HEK293 (cell line): ENCODE results near the gene LSS.

ENCODE experiments used
- SETDB1 ChIP-seq: IDR thresholded peaks from one replicate; pipeline ENCODE4 v1.6.1; 2017; ENCODE audit warnings: mild to moderate bottlenecking, low read length, moderate library complexity, mixed read lengths; ENCODE audit not compliant: insufficient read length
- ZNF10 ChIP-seq: fragments of 450-650 bp; formaldehyde crosslinking; IDR thresholded peaks from 2 replicates; pipeline ENCODE4 v1.5.1; 2017; ENCODE audit warnings: missing biosample characterization, missing genetic modification characterization
- ZNF24 ChIP-seq: fragments of 450-650 bp; formaldehyde crosslinking; IDR thresholded peaks from 2 replicates; pipeline ENCODE4 v1.5.1; 2016; ENCODE audit warnings: missing biosample characterization, missing genetic modification characterization
- ZNF311 ChIP-seq: fragments of 450-650 bp; formaldehyde crosslinking; IDR thresholded peaks from 2 replicates; pipeline ENCODE4 v1.5.1; 2017; ENCODE audit warnings: missing biosample characterization, missing genetic modification characterization, borderline replicate concordance
- ZNF544 ChIP-seq: fragments of 450-650 bp; formaldehyde crosslinking; IDR thresholded peaks from 2 replicates; pipeline ENCODE4 v1.5.0; 2017; ENCODE audit warnings: missing biosample characterization, missing genetic modification characterization
- ZNF792 ChIP-seq: fragments of 450-650 bp; formaldehyde crosslinking; IDR thresholded peaks from 2 replicates; pipeline ENCODE4 v1.5.1; 2016; ENCODE audit warnings: missing biosample characterization, missing genetic modification characterization
- TF ChIP-seq, protein P1 (sequence below): fragments of 450-650 bp; formaldehyde crosslinking; IDR thresholded peaks from 2 replicates; pipeline ENCODE4 v1.5.1; 2016; ENCODE audit warnings: missing biosample characterization, missing genetic modification characterization
- TF ChIP-seq, protein P2 (sequence below): fragments of 450-650 bp; formaldehyde crosslinking; IDR thresholded peaks from 2 replicates; pipeline ENCODE4 v1.5.1; 2016; ENCODE audit warnings: missing biosample characterization, missing genetic modification characterization, low read depth
- TF ChIP-seq, protein P3 (sequence below): fragments of 450-650 bp; formaldehyde crosslinking; IDR thresholded peaks from 2 replicates; pipeline ENCODE4 v1.5.1; 2016; ENCODE audit warnings: missing biosample characterization, missing genetic modification characterization

- no peak for TF ChIP-seq ZNF10
- no peak for TF ChIP-seq ZNF544 (tag by site-specific recombination)
- TF ChIP-seq ZNF792: no peak
- TF ChIP-seq, protein P1, sequence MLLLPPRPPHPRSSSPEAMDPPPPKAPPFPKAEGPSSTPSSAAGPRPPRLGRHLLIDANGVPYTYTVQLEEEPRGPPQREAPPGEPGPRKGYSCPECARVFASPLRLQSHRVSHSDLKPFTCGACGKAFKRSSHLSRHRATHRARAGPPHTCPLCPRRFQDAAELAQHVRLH (tag by site-specific recombination): no peak
- TF ChIP-seq SETDB1: no peak
- TF ChIP-seq, protein P2, sequence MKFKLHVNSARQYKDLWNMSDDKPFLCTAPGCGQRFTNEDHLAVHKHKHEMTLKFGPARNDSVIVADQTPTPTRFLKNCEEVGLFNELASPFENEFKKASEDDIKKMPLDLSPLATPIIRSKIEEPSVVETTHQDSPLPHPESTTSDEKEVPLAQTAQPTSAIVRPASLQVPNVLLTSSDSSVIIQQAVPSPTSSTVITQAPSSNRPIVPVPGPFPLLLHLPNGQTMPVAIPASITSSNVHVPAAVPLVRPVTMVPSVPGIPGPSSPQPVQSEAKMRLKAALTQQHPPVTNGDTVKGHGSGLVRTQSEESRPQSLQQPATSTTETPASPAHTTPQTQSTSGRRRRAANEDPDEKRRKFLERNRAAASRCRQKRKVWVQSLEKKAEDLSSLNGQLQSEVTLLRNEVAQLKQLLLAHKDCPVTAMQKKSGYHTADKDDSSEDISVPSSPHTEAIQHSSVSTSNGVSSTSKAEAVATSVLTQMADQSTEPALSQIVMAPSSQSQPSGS (tag by site-specific recombination): no peak
- TF ChIP-seq ZNF311 (tag by site-specific recombination): no peak
- TF ChIP-seq, protein P3, sequence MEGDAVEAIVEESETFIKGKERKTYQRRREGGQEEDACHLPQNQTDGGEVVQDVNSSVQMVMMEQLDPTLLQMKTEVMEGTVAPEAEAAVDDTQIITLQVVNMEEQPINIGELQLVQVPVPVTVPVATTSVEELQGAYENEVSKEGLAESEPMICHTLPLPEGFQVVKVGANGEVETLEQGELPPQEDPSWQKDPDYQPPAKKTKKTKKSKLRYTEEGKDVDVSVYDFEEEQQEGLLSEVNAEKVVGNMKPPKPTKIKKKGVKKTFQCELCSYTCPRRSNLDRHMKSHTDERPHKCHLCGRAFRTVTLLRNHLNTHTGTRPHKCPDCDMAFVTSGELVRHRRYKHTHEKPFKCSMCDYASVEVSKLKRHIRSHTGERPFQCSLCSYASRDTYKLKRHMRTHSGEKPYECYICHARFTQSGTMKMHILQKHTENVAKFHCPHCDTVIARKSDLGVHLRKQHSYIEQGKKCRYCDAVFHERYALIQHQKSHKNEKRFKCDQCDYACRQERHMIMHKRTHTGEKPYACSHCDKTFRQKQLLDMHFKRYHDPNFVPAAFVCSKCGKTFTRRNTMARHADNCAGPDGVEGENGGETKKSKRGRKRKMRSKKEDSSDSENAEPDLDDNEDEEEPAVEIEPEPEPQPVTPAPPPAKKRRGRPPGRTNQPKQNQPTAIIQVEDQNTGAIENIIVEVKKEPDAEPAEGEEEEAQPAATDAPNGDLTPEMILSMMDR: no peak
- no peak for TF ChIP-seq ZNF24 (tag by site-specific recombination)
Measured at GRCh38 chr21:46207920-46208591, 20.5 kb downstream of the LSS start.
